Natural killer cell (primary cell): ENCODE results near the gene HSPH1. TPM values are rescaled to one million over a fixed set of nuclear protein-coding genes. Genes with fewer than 3 reads are reported as not detected.
"Not testable (repeated sequence)": the region's sequence is repeated elsewhere in the genome, so short reads cannot be mapped to it uniquely, and the experiment has no call there.

Experiments used
- ATAC-seq, 3 donors: fragments of 150-1000 bp in 2 of 3; fragments of 200-7000 bp in 1 of 3; cut with Tn5 transposase; 1 replicate in 1 of 3; 2 replicates in 2 of 3; pipeline ENCODE4 v1.10.0; 2021; ENCODE audit warnings: mild to moderate bottlenecking in 2 of 3, moderate library complexity in 2 of 3
- DNase-seq, 2 donors: peaks; one replicate each; pipeline versions ENCODE4 v3.0.0 to v3.0.0-alpha.2; 2013 to 2021; ENCODE audit warnings: mixed read lengths in 1 of 2
- H3K27ac ChIP-seq: one replicate; pipeline ENCODE4 v1.5.1; 2013; ENCODE audit warnings: mild to moderate bottlenecking, low read length
- H3K27me3 ChIP-seq: one replicate; pipeline ENCODE4 v1.6.1; 2013; ENCODE audit warnings: low read length; ENCODE audit not compliant: control insufficient read depth, insufficient read depth
- H3K36me3 ChIP-seq: one replicate; pipeline ENCODE4 v1.6.1; 2013; ENCODE audit warnings: low read length; ENCODE audit not compliant: control insufficient read depth, insufficient read depth
- H3K4me1 ChIP-seq: one replicate; pipeline ENCODE4 v1.6.1; 2013; ENCODE audit warnings: low read length; ENCODE audit not compliant: control insufficient read depth, insufficient read depth
- H3K4me3 ChIP-seq: one replicate; pipeline ENCODE4 v1.5.1; 2013; ENCODE audit warnings: low read length
- H3K9me3 ChIP-seq: one replicate; pipeline ENCODE4 v1.6.1; 2013; ENCODE audit warnings: low read length; ENCODE audit not compliant: control insufficient read depth, insufficient read depth
- H3K27ac Mint-ChIP-seq, 2 donors: one replicate each; pipeline ENCODE4 v1.8.0; 2022; ENCODE audit warnings: mild to moderate bottlenecking in 2 of 2, mixed read lengths in 2 of 2, moderate library complexity in 1 of 2
- H3K27me3 Mint-ChIP-seq, 2 donors: one replicate each; pipeline ENCODE4 v1.8.0; 2022; ENCODE audit warnings: low read depth in 2 of 2, mixed read lengths in 2 of 2
- H3K36me3 Mint-ChIP-seq: one replicate; pipeline ENCODE4 v1.8.0; 2022; ENCODE audit warnings: mixed read lengths
- H3K4me1 Mint-ChIP-seq, 2 donors: one replicate each; pipeline ENCODE4 v1.8.0; 2022; ENCODE audit warnings: mixed read lengths in 2 of 2
- H3K4me3 Mint-ChIP-seq: one replicate; pipeline ENCODE4 v1.8.0; 2022; ENCODE audit warnings: mild to moderate bottlenecking, moderate library complexity, mixed read lengths
- H3K9me3 Mint-ChIP-seq, 2 donors: one replicate each; pipeline ENCODE4 v1.8.0; 2022; ENCODE audit warnings: mixed read lengths in 2 of 2
- CTCF ChIP-seq: fragments of 200-600 bp; IDR thresholded peaks from one replicate; pipeline ENCODE4 v1.8.0; 2022; ENCODE audit warnings: antibody characterized with exemption
- WGBS: methylation state at CpG from one replicate; pipeline ENCODE4 v1.1.7; 2013; ENCODE audit warnings: missing lambda C conversion rate; ENCODE audit not compliant: insufficient coverage; 5-methylcytosine and 5-hydroxymethylcytosine counted together
- intact Hi-C: fragments of 100-400 bp; cut with micrococcal nuclease; formaldehyde crosslinking; loops from one replicate; pipeline ENCODE4 v1.14.2; 2022
- total RNA-seq, 4 donors: library from RNA; stranded (reverse); fragments of 120-200 nt in 1 of 4; gene quantifications; one replicate each; pipeline versions ENCODE4 v1.2.3 to v1.2.4, GENCODE V29; 2013 to 2022

Gene HSPH1
- total RNA-seq, 3 donors from 2014 or later (not counting 1 experiment from before 2014, with no cell fraction given) = 51.2 to 81.6 (median 75.4) TPM

- ATAC-seq = no peak
- Histone ChIP-seq H3K36me3 (no peaks in the 10 kb centered on the region), H3K9me3 (no peaks in the 10 kb centered on the region), H3K4me3 (no peak overlapping the region), H3K27ac (no peak overlapping the region), H3K27me3 (peaks cover 2% of the 10 kb centered on the region), H3K4me1 (no peaks in the 10 kb centered on the region)
- H3K27me3 Mint-ChIP-seq = peaks cover 8 to 42% of the 10 kb centered on the region in 2 donors
- no peak for DNase-seq
- H3K4me3 Mint-ChIP-seq = no peak overlapping the region
- no peak for TF ChIP-seq CTCF
- H3K4me1 Mint-ChIP-seq = no peaks in the 10 kb centered on the region
- no peak overlapping the region for H3K27ac Mint-ChIP-seq
- 43% methylated on average over 7 of the region's 7 CpGs for WGBS
- H3K36me3 Mint-ChIP-seq = no peaks in the 10 kb centered on the region
- intact Hi-C loops = no loop called here
- no peaks in the 10 kb centered on the region for H3K9me3 Mint-ChIP-seq
Measured at GRCh38 chr13:31101472-31102170, 60.1 kb downstream of the HSPH1 start.

- Mint-ChIP-seq H3K36me3 (no peaks in the 10 kb centered on the region), H3K4me3 (no peak overlapping the region), H3K4me1 (no peaks in the 10 kb centered on the region), H3K27me3 (peaks cover 8 to 42% of the 10 kb centered on the region in 2 donors), H3K9me3 (no peaks in the 10 kb centered on the region), H3K27ac (no peak overlapping the region)
- intact Hi-C loops = no loop called here
- no peak for ATAC-seq
- Histone ChIP-seq H3K36me3 (no peaks in the 10 kb centered on the region), H3K27me3 (peaks cover 2% of the 10 kb centered on the region), H3K9me3 (no peaks in the 10 kb centered on the region), H3K4me1 (no peaks in the 10 kb centered on the region), H3K4me3 (no peak overlapping the region), H3K27ac (no peak overlapping the region)
- TF ChIP-seq CTCF = no peak
- DNase-seq = no peak
- WGBS = 54% methylated on average over 7 of the region's 7 CpGs
Measured at GRCh38 chr13:31100721-31101120, 61.0 kb downstream of the HSPH1 start.

GRCh38 chr13:31097911-31098434 lies 63.7 kb downstream of the HSPH1 start:
- H3K27me3 ChIP-seq, ATAC-seq, H3K27ac Mint-ChIP-seq, H3K4me1 ChIP-seq, H3K4me3 Mint-ChIP-seq, H3K36me3 ChIP-seq, H3K36me3 Mint-ChIP-seq, DNase-seq, H3K4me1 Mint-ChIP-seq, H3K9me3 Mint-ChIP-seq, H3K4me3 ChIP-seq, H3K27ac ChIP-seq, intact Hi-C loops, H3K9me3 ChIP-seq: not testable (repeated sequence)
- WGBS = 51% methylated on average over 3 of the region's 3 CpGs
- peaks cover 12 to 42% of the 10 kb centered on the region in 2 donors for H3K27me3 Mint-ChIP-seq

- Mint-ChIP-seq H3K4me3 (no peak overlapping the region), H3K9me3 (no peaks in the 10 kb centered on the region), H3K27me3 (peaks cover 12 to 48% of the 10 kb centered on the region in 2 donors), H3K36me3 (no peaks in the 10 kb centered on the region), H3K27ac (no peak overlapping the region), H3K4me1 (no peaks in the 10 kb centered on the region)
- H3K4me1 ChIP-seq = no peaks in the 10 kb centered on the region
- no peak overlapping the region for H3K27ac ChIP-seq
- no peaks in the 10 kb centered on the region for H3K9me3 ChIP-seq
- H3K4me3 ChIP-seq = no peak overlapping the region
- H3K36me3 ChIP-seq = no peaks in the 10 kb centered on the region
- WGBS = 84% methylated on average over 9 of the region's 10 CpGs
- intact Hi-C loops = no loop called here
- TF ChIP-seq CTCF = no peak
- peaks cover 2% of the 10 kb centered on the region for H3K27me3 ChIP-seq
- ATAC-seq = no peak
- no peak for DNase-seq
Measured at GRCh38 chr13:31096654-31097302, 64.9 kb downstream of the HSPH1 start.
